Endothelial cell of umbilical vein (primary cell): Measurements from ENCODE around the gene ZNF205.

Experiments used
- CTCF ChIP-seq, 2 donors: IDR thresholded peaks; 1 replicate in 1 of 2; 2 replicates in 1 of 2; pipeline ENCODE4 v1.5.1; 2011; ENCODE audit warnings: low read length in 2 of 2, mild to moderate bottlenecking in 2 of 2, moderate library complexity in 2 of 2, control low read depth in 1 of 2, inconsistent platforms in 1 of 2, low read depth in 1 of 2; ENCODE audit not compliant: insufficient read depth in 1 of 2; ENCODE audit errors: extremely low read depth in 1 of 2
- EZH2 ChIP-seq: IDR thresholded peaks from 2 replicates; pipeline ENCODE4 v1.6.1; 2012; ENCODE audit warnings: borderline replicate concordance, low read depth, mild to moderate bottlenecking, moderate library complexity, low read length, inconsistent platforms; ENCODE audit not compliant: severe bottlenecking
- MYC ChIP-seq: IDR thresholded peaks from one replicate; pipeline ENCODE4 v1.6.1; 2011; ENCODE audit warnings: mild to moderate bottlenecking, low read depth, low read length
- POLR2A ChIP-seq: IDR thresholded peaks from 2 replicates; pipeline ENCODE4 v1.6.1; 2012; ENCODE audit warnings: low read depth, mild to moderate bottlenecking, control low read depth, low read length
- POLR2AphosphoS5 ChIP-seq: IDR thresholded peaks from 2 replicates; pipeline ENCODE4 v1.6.1; 2012; ENCODE audit warnings: low read depth, mild to moderate bottlenecking, control low read depth, low read length, moderate library complexity; ENCODE audit not compliant: insufficient read depth

GRCh38 chr16:3133844-3134243 is 21.5 kb downstream of the ZNF205 start:
- no peak for TF ChIP-seq EZH2
- no peak for TF ChIP-seq CTCF (IDR thresholded peaks at IDR 0.05; ENCODE audit: extremely low read depth in 1 of 2, insufficient read depth in 1 of 2, low read depth in 1 of 2, low read length in 2 of 2)
- no peak for TF ChIP-seq POLR2A
- TF ChIP-seq MYC: no peak
- TF ChIP-seq POLR2AphosphoS5: no peak
